HTERT RPE-1 (cell line): ENCODE data around the gene MOB3A.

Experiments
- in situ Hi-C: fragments of 300-500 bp; cut with MboI; formaldehyde crosslinking; loops from 4 replicates; pipeline ENCODE4 v1.14.3; 2020; ENCODE audit warnings: low sequenced_read_pairs

The MOB3A gene

DNA sequence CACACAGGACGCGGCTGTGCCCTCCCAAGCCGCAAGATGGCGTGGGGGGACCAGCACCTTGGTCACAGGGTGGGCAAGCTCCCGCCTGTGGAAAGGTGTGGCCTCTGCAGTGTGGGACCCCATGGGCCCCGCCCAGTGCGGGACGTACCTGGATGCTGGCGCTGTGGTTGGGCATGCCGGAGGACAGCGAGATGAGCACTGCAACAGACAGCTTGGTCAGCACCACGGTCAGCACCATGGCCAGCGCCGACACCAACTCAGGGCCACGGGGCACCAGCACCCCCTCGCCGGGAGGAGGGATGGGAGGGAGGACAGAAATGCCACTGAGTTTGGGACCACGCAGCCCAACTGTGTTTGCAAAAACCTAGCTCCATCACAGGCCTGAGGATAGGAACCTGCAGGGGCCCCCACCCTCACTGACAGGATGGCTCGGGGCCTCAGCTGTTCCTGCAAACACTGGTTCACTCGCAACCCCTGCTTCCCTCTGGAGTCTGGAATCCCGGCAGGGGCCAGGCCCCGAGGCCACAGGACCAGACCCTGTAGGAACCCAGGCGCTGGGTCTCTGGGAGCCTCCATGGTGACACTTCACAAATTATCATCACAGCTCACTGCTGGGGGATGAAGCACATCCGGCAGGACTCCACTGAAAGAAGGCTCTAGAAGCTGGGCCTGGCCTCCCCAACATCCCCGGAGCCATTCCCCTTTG lies 27.7 kb upstream of the MOB3A start:
- in situ Hi-C loops, result no loop called here

DNA sequence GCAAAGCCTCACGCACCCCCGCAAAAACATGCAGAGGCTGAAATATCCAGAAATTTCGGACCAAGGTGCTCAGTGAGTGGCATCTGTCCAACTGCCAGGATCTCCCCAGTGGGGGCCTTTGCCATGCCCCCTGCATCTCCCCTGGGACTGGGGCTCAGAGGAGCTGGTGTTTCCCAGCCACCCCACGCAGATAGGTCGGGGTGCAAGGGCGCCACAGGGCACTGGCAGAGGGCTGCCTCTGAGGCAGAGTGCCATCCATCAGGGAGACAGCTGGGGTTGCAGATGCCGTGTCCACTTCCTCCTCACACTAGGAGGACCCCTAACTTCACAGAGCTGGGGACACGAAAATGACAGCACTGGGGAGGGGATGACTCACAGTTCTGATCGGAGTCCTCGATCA lies 26.9 kb upstream of the MOB3A start:
- in situ Hi-C loops, result no loop called here

DNA sequence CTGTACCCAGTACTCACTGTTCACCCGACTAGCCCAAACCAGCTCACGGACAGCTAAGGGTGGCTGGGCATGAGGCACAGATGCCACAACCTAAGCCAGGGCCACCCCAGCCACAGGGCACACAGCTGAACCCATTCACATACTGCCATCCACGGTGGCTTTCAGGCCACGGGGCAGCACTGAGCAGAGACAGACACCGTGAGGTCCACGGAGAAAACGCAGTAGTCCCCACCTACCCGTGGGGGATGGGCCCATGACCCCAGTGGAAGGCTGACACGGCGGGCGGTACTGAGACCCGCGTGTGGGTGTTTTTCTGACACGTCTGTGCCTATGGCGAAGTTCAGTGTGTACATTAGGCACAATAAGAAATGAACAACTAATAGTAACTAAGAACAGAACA lies 26.1 kb upstream of the MOB3A start:
- in situ Hi-C loops, result no loop called here

DNA sequence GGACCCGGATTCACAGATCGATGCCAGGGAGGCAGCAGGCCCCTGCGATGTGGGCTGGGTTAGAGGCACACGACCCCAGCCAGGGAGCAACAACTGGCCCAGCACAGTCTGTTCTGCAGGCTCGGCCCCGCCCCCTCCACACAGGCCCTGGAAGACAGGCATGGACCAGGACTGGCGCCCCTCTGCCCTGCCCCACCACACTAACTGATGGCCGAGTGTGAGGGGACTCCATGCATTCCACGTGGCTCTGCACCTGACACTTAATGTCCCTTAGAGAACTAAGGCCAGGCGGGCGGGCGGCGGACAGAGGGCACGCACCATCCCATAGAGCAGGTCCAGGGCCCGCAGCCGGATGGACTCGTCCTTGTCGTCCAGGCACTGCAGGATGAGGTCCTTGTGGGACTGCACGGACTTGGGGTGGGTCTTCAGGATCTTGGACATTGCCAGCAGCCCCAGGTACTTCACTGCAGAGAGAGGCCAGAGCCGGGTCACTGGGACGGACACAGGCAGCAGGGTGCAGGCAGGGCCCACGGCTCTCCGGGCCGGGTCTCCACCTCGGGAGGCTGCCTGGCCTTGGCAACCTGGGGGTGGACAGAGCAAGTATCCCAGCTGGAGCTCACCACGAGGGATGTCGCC lies 25.4 kb upstream of the MOB3A start:
- in situ Hi-C loops, result no loop called here

DNA sequence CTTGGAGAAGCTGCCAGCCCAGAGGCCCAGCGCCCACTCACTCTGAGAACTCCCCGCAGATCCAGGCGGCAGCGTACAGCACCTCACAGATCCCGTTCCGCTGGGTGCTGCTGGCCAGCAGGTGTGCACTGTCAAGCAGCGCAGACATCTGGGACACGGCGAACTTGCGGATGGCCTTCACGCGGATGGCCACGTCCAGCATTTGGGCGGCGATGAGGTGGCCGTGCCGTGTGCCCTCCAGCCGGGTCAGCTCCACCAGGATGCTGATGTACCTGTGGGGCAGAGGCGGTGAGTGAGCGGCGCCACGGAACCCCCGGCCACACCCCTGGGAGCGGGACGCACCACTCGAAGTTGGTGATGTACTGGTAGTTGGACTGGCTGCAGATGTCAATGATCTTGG lies 24.7 kb upstream of the MOB3A start:
- in situ Hi-C loops, result no loop called here

DNA sequence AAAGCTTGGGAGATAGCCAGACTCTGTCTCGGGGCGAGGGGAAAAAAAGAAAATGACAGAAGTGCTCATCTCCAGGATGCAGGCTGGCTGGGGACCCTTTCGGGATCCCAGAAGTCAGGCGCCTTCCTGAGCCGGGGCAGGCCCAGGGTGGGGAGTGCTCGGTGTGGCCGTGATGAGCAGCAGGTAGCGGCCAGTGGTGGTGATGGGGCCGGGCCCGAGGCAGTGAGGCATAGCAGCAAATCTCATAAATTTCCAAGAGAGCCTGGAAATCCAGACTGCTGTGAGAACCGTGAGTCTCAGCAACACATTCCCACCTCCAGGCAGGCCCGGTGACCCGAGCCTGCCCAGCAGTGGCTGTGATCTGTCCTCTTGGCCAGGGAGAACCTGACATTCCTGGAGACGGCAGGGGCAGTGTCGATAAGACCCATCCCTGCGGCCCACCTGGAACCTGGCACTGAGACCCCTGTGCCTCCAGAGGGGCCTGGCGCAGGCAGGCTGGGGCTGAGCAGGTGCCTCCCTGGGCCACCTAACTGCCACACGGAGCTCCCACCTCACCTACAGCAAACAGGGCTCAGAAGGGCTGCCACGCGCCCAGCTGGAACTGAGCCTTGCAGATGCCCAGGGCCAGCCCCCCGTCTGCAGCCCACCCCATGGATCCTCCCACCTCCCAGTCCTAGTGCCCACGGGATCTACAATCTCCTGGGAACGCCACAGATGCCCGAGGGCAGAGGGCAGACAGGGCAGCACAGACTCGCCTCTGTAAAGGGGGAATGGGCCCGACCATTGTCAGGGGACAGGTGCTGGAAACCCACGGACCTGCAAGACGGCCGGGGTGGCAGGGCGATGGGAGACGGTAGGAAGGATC lies 24.0 kb upstream of the MOB3A start:
- in situ Hi-C loops, result no loop called here

DNA sequence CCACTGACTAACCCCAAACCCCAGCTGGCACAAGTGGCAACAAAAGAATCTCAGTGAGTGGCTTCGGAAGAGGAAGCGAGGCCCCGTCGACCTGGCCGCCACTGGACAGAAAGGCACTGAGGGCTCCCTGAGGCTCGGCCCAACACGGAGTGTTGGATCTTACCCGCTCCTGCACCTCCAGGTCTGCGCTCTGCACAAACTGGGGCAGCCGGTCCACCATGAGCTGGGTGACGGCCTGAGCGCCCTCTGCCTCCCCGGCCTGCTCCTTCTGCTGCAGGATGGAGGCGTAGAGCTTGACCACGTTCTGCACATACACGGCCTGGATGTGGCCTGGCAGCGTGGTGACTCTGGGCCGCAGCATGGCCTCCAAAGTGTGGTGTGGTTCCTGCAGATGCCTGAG lies 22.3 kb upstream of the MOB3A start:
- in situ Hi-C loops, result no loop called here

DNA sequence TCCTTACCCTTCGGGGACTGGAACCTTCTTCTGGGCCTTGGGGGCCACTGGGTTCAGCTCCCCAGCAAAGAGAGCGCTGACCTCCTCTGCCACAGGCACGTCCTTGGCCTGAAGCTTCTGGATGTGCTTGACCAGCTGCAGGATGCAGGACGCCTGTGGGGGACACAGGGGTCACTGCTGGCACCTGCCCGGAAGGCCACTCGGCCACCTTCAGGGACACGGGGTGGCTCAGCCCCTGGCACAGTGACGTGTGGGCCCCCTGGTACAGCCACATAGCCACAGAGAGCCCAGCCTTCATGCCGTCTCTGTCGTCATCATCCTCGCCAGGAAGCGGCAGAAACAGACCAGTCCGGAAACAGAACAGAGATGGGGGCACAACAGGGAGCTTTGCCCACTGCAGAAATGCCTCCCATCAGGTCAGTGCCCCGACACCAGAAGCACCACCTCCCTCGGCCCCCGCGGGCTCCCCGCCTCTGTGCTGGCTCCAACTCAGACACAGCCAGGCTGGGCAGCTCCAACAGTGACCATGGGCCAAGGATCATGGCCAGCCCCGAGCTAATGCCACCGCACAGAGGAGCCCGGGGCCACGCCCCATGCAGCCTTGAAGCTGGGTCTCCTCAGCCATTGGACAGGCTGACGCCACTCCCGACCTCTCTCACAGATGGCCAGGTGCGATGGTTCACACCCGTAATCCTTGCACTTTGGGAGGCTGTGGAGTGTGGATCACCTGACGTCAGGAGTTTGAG lies 21.3 kb upstream of the MOB3A start:
- in situ Hi-C loops, result no loop called here

DNA sequence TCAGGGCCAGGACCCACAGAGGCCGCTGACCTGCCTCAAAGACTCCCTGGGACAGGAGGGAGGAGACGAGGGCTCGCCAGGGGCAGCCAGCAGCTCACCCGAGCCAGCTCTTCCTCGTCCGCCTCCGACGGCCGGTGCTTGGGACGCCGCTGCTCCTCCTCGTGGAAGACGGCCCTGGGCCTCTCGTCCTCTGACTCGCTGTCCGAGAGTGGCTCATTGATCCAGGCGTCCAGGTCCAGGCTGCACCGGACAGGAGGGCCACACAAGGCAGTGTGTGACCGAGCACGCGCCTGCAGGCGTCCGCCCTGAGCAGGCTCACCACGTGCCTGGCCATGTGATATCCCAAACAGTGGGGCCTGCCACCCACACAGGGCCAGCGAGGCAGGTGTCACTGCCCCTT lies 20.4 kb upstream of the MOB3A start:
- in situ Hi-C loops, result no loop called here

DNA sequence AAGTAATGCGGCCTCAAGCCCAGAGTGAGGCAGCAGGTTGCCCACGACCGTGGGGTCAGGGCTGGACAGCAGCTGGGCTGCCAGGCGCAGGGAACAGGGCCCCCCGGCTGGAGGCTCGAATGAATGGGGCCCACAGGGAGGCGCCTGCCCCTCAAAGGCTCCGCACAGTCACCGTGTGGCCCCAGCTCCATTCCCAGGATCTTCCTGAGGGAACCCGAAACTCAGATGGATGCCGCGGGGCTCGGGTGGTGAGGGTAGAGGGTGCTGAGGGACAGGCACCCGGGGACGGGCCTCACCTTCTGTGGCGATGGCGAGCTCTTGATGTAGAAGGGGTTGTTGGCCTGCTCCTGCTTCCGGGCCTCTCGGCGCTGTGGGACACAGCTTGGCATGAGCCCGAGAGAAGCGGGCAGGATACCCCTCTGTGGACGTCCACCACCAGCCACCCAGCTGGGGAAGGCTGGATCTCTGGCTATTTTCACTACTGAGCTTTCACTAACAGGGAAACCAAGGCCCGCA lies 19.8 kb upstream of the MOB3A start:
- in situ Hi-C loops, result no loop called here

DNA sequence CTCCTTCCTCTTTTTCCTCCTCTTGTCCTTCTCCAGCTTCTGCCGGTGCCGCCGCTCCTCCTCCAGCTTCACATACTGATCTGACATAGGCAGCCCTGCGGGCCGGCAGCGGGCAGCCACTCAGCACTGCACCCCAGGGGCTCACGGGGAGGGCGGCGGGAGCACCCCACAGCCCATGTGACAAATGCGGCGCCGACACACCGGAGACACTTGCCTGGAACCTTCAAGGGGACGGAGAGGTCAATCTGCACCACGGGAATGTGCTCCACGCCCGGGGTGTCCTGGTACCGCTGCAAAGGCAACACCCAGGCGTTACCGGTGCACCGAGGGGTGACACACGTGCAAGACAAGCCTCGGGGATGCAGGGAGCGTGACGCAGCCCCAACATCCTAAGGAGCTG lies 19.2 kb upstream of the MOB3A start:
- in situ Hi-C loops, result no loop called here

DNA sequence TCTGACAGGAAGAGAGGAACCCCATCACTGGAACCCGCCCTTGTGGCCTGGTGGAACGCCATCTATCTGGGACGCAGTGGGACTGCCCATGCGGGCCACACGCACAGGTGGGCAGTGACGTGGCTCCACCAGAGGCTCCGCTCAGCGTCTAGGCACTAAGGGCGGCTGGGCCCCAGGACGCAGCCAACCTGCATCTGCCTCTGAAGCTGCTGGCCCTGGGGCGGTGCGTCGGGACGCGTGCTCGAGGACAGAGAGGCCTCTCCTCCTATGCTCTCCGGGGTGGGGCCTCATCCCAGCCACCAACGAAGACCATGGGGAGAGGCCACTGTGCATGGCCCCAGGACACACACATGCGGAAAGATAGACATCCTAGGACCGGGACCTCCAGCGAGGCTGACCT lies 18.7 kb upstream of the MOB3A start:
- in situ Hi-C loops, result no loop called here

DNA sequence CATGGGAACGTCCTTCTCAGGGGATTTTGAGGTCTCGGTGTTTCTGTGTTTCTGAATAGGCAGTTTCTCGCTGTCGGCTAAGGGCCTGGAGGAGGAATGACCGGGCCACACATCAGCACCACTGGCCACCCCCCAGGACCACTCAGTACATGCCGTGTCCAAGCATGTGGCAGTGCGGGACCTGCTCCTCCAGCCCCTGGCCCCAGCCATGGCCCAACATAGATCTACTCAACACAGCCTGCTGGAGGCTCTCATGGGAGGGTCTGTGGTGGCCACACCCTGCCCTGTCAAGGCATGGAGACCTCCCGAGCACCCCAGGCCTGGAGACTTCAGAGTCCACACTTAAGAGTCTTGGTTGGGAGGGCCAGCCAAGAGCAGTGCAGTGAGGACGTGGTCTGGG lies 18.1 kb upstream of the MOB3A start:
- in situ Hi-C loops, result no loop called here

DNA sequence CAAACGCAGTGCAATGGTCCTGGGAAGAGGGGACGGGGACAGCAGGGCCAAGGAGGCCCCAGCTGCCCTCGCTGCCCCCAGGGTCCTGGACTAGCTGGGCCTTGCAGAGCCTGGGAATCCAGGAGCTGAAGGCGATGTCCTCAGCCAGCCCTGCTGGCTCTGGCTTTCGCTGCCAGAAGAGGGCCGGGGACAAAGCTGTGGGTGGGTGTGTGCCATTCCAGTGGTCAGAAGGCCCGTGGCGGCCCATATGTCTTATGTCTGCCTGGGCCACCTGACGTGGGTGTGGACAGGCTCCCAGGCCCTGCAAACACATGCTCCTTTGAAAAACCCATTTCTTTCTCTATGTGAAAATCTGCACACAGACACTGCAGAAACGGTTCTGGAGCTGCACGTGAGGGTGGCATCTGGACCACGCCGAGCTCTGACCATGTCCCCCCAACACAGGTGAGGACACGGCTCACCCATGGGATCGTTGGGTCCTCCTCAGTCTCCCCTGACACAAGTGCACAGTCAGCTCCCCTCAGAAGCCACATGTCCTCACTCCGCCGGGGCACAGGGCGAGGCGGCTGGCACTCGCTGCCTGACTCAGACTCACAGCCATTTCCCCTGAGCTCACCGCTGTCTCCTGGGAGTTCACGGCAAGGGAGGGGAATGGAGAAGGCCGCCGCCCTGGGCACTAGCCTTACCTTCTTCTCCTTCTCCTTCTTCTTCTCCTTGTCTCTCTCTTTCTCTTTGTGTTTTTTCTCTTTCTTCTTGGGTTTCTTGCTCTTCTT lies 17.5 kb upstream of the MOB3A start:
- in situ Hi-C loops, result no loop called here

DNA sequence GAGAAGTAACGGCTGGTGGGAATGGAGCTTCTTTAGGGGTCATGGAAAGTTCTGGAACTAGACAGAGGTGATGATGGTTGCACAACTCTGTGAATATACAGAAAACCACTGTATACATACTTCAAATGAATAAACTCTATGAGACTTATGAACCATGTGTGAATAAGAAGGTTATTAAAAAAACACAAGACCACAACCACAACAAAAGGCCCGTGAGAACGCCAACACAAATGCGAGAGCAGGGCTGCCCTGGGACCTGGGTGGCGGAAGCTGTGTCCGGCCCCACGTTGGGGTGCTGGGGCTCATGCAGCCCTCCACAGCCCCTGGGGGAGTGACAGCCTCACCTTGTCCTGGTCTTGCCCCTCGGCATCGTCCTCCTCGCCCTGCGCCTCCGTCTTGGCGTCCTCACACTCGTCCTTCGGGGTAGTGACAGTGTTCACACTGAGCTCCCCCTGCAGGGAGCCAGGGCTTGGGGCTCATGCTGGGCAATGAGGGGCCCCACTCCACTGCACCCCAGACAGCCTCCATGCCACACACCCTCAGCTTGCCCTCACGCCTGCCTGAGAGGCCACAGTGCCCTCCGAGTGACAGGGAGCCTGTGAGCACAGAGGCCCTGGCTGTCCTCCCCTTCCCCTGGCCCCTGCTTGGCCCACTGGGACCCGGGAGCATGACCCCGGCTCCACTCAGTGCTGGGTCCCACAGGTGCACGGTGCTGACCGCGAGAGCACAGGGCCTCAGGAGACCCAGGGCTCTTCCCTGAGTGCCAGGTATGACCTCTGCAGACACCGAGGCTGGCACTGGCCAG lies 16.6 kb upstream of the MOB3A start:
- in situ Hi-C loops, result no loop called here

DNA sequence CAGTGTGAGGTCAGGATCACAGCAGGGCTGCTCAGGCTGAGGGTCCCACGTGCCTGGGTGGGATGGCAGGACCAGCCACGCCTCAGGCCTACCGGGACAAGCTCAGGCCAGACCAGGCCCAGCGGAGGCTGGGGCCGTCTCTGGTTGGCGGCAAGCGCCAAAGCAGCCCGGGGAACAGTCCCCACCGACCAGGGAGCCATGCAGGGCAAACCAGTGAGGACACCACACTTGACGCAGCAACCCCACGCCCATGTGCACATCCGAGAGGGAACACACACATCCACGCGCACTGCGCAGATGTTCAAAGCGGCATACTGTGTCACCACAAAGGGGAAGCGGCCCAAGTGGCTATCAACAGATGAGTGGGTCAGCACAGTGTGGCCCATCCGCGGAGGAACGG lies 15.8 kb upstream of the MOB3A start:
- in situ Hi-C loops, result no loop called here

DNA sequence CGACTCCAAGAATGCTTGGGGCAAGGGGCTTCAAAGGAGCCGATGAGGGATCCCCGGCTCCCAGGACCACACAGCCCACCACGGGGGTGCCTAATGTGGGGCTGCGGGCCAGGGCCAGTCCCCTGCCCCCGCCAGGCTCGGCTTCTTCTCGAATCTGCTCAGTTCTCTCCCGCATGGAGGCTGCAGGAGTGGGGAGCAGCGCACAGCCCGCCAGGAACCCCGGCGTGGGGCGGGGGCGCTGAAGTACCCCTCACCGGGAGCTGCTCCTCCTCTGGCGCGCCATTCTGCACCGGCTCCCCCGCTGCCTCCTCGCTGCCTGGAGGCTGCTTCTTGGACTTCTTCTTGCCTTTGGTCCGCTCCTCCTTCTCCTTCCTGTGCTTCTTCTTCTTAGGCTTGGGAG lies 15.3 kb upstream of the MOB3A start:
- in situ Hi-C loops, result no loop called here

DNA sequence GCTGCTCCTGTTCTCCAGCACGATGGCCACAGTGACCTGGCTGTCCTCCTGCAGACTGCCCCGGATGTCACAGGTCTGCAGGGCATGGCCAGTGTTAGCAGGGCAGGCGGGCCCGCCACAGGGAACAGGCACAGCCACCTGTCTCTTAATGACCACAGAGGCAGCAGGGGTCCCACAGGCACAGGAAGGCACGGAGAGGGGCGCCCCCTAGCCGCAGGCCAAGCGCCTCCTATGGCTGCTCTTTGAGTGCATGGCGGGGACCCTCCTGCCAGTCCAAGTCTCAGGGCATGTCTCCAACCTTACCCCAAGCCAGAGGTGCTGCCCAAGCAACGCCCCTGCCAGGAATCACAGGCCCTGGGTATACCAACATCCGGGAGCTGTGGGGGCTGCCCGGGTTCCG lies 14.7 kb upstream of the MOB3A start:
- in situ Hi-C loops, result no loop called here

DNA sequence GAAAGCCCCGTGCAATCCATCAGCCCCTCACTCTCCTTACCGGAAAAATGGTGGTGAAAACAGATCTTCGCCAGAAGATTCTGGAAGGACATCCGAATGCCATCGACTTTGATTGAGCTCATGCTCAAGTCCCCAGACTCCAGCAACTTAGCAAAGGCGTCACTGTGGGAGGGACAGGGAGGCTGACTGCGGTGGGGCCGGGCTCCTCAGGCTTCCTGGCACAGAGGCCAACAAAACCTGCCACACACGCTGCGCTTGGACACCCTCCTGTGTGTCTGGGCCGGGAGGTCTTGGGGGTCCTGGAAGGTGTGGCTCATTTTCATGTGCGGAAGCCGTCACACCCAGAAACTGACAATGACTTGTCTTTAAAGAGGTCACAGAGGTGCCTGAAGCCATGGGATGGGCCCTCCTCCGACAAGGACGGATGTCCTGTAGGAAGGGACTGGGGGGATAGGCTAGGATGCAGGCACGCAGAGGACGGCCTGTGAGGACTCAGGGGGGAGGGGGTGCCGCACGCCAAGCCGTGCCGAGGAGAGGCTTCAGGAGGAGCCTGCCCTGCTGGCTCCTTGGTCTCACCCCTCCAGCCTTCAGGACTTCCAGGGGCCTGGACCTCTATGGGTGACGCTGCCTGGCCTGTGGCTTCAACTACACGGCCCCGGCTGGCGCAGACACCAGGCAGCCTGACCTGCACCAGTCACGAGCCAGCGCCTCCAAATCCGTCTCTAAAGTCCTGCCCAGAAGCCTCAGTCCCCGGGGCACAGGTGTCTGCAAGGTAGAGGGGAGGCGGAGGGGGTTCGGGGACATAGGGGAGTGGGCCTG lies 13.1 kb upstream of the MOB3A start:
- in situ Hi-C loops, result no loop called here
